Activated naive CD8-positive, alpha-beta T cell treated with anti-CD3 and anti-CD28 coated beads, Interleukin-2, amount 10 ng/mL, durations not matched to agents 7 days and 5 days (primary cell): Measurements from ENCODE around the gene MED28. TPM values are rescaled to one million over a fixed set of nuclear protein-coding genes. Genes with fewer than 3 reads are reported as not detected.
"Not testable (repeated sequence)": the region's sequence is repeated elsewhere in the genome, so short reads cannot be mapped to it uniquely, and the experiment has no call there.

Experiments
- ATAC-seq: fragments of 150-1000 bp; cut with Tn5 transposase; one replicate; pipeline ENCODE4 v1.10.0; 2021; ENCODE audit warnings: low read depth, moderate library complexity
- POLR2A ChIA-PET: fragments of 350-600 bp; sonication (Branson Sonifier 250); formaldehyde crosslinking; loops from one replicate; lab custom pipeline; 2021; ENCODE audit warnings: antibody characterized with exemption; lab: Charles Lee
- DNase-seq: peaks from one replicate; pipeline ENCODE4 v3.0.0; 2021
- H3K27ac Mint-ChIP-seq: one replicate; pipeline ENCODE4 v1.8.0; 2022; ENCODE audit warnings: mild to moderate bottlenecking, mixed read lengths
- H3K27me3 Mint-ChIP-seq: one replicate; pipeline ENCODE4 v1.8.0; 2022; ENCODE audit warnings: mild to moderate bottlenecking, moderate library complexity, mixed read lengths
- H3K36me3 Mint-ChIP-seq: one replicate; pipeline ENCODE4 v1.8.0; 2021; ENCODE audit warnings: mild to moderate bottlenecking, mixed read lengths
- H3K4me1 Mint-ChIP-seq: one replicate; pipeline ENCODE4 v1.8.0; 2021; ENCODE audit warnings: mixed read lengths
- H3K4me3 Mint-ChIP-seq: one replicate; pipeline ENCODE4 v1.8.0; 2022; ENCODE audit warnings: mild to moderate bottlenecking, moderate library complexity, mixed read lengths
- H3K9me3 Mint-ChIP-seq: one replicate; pipeline ENCODE4 v1.8.0; 2021; ENCODE audit warnings: mixed read lengths
- total RNA-seq, 2 experiments: library from RNA; stranded (reverse); gene quantifications; one replicate each; pipeline ENCODE4 v1.2.3, GENCODE V29; 2021

MED28 gene
- total RNA-seq: 10 to 100 TPM; 62.2 to 65.8 TPM

- peaks cover 37% of the 10 kb centered on the region for H3K4me1 Mint-ChIP-seq
- H3K27me3 Mint-ChIP-seq: no peaks in the 10 kb centered on the region
- H3K27ac Mint-ChIP-seq: peak within 1 kb of the TSS; percentile 94
- POLR2A ChIA-PET: interaction anchor here (0.5 to 3.7 kb wide), 17 partner anchors 12 to 350 kb away, joined by 3 to 74 read pairs (median 4); partner anchors contain the start of genes DCAF16, LAP3 and NCAPG
- peak within 1 kb of the TSS; percentile 96 for H3K4me3 Mint-ChIP-seq
- ATAC-seq: peak; percentile 89
- no peaks in the 10 kb centered on the region for H3K9me3 Mint-ChIP-seq
- peaks cover 16% of the 10 kb centered on the region for H3K36me3 Mint-ChIP-seq
- DNase-seq: peak; percentile 94
Measured at GRCh38 chr4:17614416-17615299, at the start of gene MED28. MED28 (plus strand) TSS chr4:17614641; CDS start chr4:17614655, 14 bp downstream.

GRCh38 chr4:17565846-17566245, 48.6 kb upstream of the MED28 start:
- no peak overlapping the region for H3K27ac Mint-ChIP-seq
- no peaks in the 10 kb centered on the region for H3K9me3 Mint-ChIP-seq
- H3K36me3 Mint-ChIP-seq: no peaks in the 10 kb centered on the region
- peaks cover 2% of the 10 kb centered on the region for H3K27me3 Mint-ChIP-seq
- H3K4me1 Mint-ChIP-seq: no peaks in the 10 kb centered on the region
- H3K4me3 Mint-ChIP-seq: no peak overlapping the region
- ATAC-seq: no peak
- DNase-seq: no peak
- POLR2A ChIA-PET: interaction anchor here (1.0 kb wide), 1 partner anchor 245 kb away, joined by 3 read pairs; the partner anchor contains the start of gene DCAF16

- no peak overlapping the region for H3K4me3 Mint-ChIP-seq
- H3K9me3 Mint-ChIP-seq: no peaks in the 10 kb centered on the region
- no peaks in the 10 kb centered on the region for H3K36me3 Mint-ChIP-seq
- POLR2A ChIA-PET: no interaction called here
- H3K27ac Mint-ChIP-seq: no peak overlapping the region
- H3K4me1 Mint-ChIP-seq: no peaks in the 10 kb centered on the region
- DNase-seq (no peak), ATAC-seq (no peak)
- H3K27me3 Mint-ChIP-seq: no peaks in the 10 kb centered on the region
Measured at GRCh38 chr4:17567271-17567670, 47.2 kb upstream of the MED28 start.

GRCh38 chr4:17574206-17574605, 40.2 kb upstream of the MED28 start:
- ATAC-seq: no peak
- Mint-ChIP-seq H3K4me3 (no peak overlapping the region), H3K4me1 (peaks cover 14% of the 10 kb centered on the region), H3K27me3 (no peaks in the 10 kb centered on the region), H3K36me3 (peaks cover 13% of the 10 kb centered on the region), H3K9me3 (no peaks in the 10 kb centered on the region), H3K27ac (peak overlapping the region; percentile 17)
- no peak for DNase-seq
- POLR2A ChIA-PET: interaction anchor here (1.3 to 1.4 kb wide), 2 partner anchors 39 to 40 kb away, joined by 4 to 5 read pairs; partner anchors contain the start of gene MED28

GRCh38 chr4:17575177-17575576, 39.3 kb upstream of the MED28 start:
- ATAC-seq, H3K4me3 Mint-ChIP-seq, DNase-seq, H3K27me3 Mint-ChIP-seq, H3K27ac Mint-ChIP-seq, H3K9me3 Mint-ChIP-seq: not testable (repeated sequence)
- POLR2A ChIA-PET: interaction anchor here (0.5 to 3.8 kb wide), 6 partner anchors 13 to 235 kb away, joined by 3 to 64 read pairs (median 4); partner anchors contain the start of genes DCAF16, MED28 and NCAPG
- peaks cover 19% of the 10 kb centered on the region for H3K36me3 Mint-ChIP-seq
- H3K4me1 Mint-ChIP-seq: peaks cover 24% of the 10 kb centered on the region

GRCh38 chr4:17576932-17577664, 37.3 kb upstream of the MED28 start, which contains the start of gene LAP3:
LAP3 (plus strand) TSS chr4:17577198; CDS start chr4:17577466, 268 bp downstream.
- POLR2A ChIA-PET: interaction anchor here (0.6 to 3.8 kb wide), 16 partner anchors 18 to 1003 kb away, joined by 3 to 74 read pairs (median 4); partner anchors contain the start of genes DCAF16, MED28 and NCAPG
- peak; percentile 82 for ATAC-seq
- H3K27me3 Mint-ChIP-seq: no peaks in the 10 kb centered on the region
- no peaks in the 10 kb centered on the region for H3K9me3 Mint-ChIP-seq
- peaks cover 34% of the 10 kb centered on the region for H3K4me1 Mint-ChIP-seq
- DNase-seq: peak; percentile 100
- peak within 1 kb of the TSS; percentile 94 for H3K4me3 Mint-ChIP-seq
- peaks cover 24% of the 10 kb centered on the region for H3K36me3 Mint-ChIP-seq
- peak within 1 kb of the TSS; percentile 99 for H3K27ac Mint-ChIP-seq

GRCh38 chr4:17577665-17578481, 36.6 kb upstream of the MED28 start:
- peaks cover 34% of the 10 kb centered on the region for H3K4me1 Mint-ChIP-seq
- POLR2A ChIA-PET: interaction anchor here (0.7 to 3.8 kb wide), 12 partner anchors 9 to 235 kb away, joined by 3 to 74 read pairs (median 6); partner anchors contain the start of genes DCAF16, MED28 and NCAPG
- peak overlapping the region; percentile 99 for H3K27ac Mint-ChIP-seq
- ATAC-seq (peak; percentile 10), DNase-seq (peak; percentile 34)
- H3K9me3 Mint-ChIP-seq: no peaks in the 10 kb centered on the region
- H3K27me3 Mint-ChIP-seq: no peaks in the 10 kb centered on the region
- H3K36me3 Mint-ChIP-seq: peaks cover 23% of the 10 kb centered on the region
- peak overlapping the region; percentile 94 for H3K4me3 Mint-ChIP-seq

GRCh38 chr4:17578482-17578891, 36.0 kb upstream of the MED28 start:
- no peak for DNase-seq
- peak; percentile 25 for ATAC-seq
- peak overlapping the region; percentile 94 for H3K4me3 Mint-ChIP-seq
- peaks cover 24% of the 10 kb centered on the region for H3K36me3 Mint-ChIP-seq
- no peaks in the 10 kb centered on the region for H3K9me3 Mint-ChIP-seq
- no peaks in the 10 kb centered on the region for H3K27me3 Mint-ChIP-seq
- H3K27ac Mint-ChIP-seq: peak overlapping the region; percentile 99
- POLR2A ChIA-PET: interaction anchor here (0.7 to 3.8 kb wide), 12 partner anchors 8 to 234 kb away, joined by 3 to 74 read pairs (median 6); partner anchors contain the start of genes DCAF16, MED28 and NCAPG
- H3K4me1 Mint-ChIP-seq: peaks cover 35% of the 10 kb centered on the region

- Mint-ChIP-seq H3K27me3 (no peaks in the 10 kb centered on the region), H3K4me3 (no peak overlapping the region), H3K4me1 (peaks cover 39% of the 10 kb centered on the region), H3K9me3 (no peaks in the 10 kb centered on the region), H3K36me3 (peaks cover 36% of the 10 kb centered on the region), H3K27ac (no peak overlapping the region)
- no peak for DNase-seq
- no peak for ATAC-seq
- POLR2A ChIA-PET: no interaction called here
Measured at GRCh38 chr4:17580969-17581368, 33.5 kb upstream of the MED28 start.

- H3K27ac Mint-ChIP-seq: no peak overlapping the region
- DNase-seq (no peak), ATAC-seq (no peak)
- peaks cover 47% of the 10 kb centered on the region for H3K36me3 Mint-ChIP-seq
- H3K4me3 Mint-ChIP-seq: no peak overlapping the region
- POLR2A ChIA-PET: interaction anchor here (0.7 to 1.0 kb wide), 2 partner anchors 17 to 226 kb away, joined by 4 to 6 read pairs; partner anchors contain the start of gene DCAF16
- H3K27me3 Mint-ChIP-seq: no peaks in the 10 kb centered on the region
- H3K4me1 Mint-ChIP-seq: peaks cover 41% of the 10 kb centered on the region
- no peaks in the 10 kb centered on the region for H3K9me3 Mint-ChIP-seq
Measured at GRCh38 chr4:17583276-17583675, 31.2 kb upstream of the MED28 start.

GRCh38 chr4:17583941-17584340, 30.5 kb upstream of the MED28 start:
- H3K4me3 Mint-ChIP-seq: no peak overlapping the region
- DNase-seq: no peak
- H3K27ac Mint-ChIP-seq: no peak overlapping the region
- peaks cover 44% of the 10 kb centered on the region for H3K36me3 Mint-ChIP-seq
- no peak for ATAC-seq
- POLR2A ChIA-PET: interaction anchor here (0.7 to 1.0 kb wide), 2 partner anchors 16 to 226 kb away, joined by 4 to 6 read pairs; partner anchors contain the start of gene DCAF16
- H3K27me3 Mint-ChIP-seq: no peaks in the 10 kb centered on the region
- no peaks in the 10 kb centered on the region for H3K9me3 Mint-ChIP-seq
- peaks cover 38% of the 10 kb centered on the region for H3K4me1 Mint-ChIP-seq
